ENCODE data around the gene AGAP1.

AGAP1 gene

DNA sequence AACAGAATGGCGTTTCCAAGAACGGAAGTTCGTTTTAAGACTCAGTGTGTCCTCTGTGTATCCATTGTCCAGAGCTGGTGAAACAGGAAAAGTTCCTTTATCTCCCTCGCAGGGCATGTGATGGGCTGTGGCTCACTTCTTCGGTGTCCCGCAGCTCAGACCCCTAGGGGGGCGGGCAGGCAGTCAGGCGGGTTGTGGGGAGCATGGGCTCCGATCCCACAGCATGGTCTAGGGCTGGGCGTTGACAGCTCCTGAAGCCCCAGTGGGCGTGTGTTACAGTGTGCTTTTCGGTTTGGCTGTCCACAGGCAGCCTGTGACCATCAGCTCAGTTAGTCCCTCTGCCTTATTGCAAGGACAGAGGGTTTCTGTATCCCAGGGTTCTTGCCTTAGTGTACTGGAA is 319.6 kb downstream of the AGAP1 start:
- DNase-seq (ENCODE audit: low read depth) = no peak
- TF ChIP-seq CTCF (IDR thresholded peaks at IDR 0.05; ENCODE audit: low read depth, low read length, missing control alignments) = no peak
- no peak overlapping the region for H3K4me3 ChIP-seq (ENCODE audit: low read depth, low read length)

- H3K4me3 ChIP-seq (ENCODE audit: low read depth, low read length) = no peak overlapping the region
- no peak for DNase-seq (ENCODE audit: low read depth)
- TF ChIP-seq CTCF (IDR thresholded peaks at IDR 0.05; ENCODE audit: low read depth, low read length, missing control alignments) = no peak
Observed at GRCh38 chr2:235820571-235820970, 326.7 kb downstream of the AGAP1 start.

GRCh38 chr2:235824331-235824730 is 330.5 kb downstream of the AGAP1 start:
- no peak for TF ChIP-seq CTCF (IDR thresholded peaks at IDR 0.05; ENCODE audit: low read depth, low read length, missing control alignments)
- DNase-seq (ENCODE audit: low read depth) = no peak
- no peak overlapping the region for H3K4me3 ChIP-seq (ENCODE audit: low read depth, low read length)

DNA sequence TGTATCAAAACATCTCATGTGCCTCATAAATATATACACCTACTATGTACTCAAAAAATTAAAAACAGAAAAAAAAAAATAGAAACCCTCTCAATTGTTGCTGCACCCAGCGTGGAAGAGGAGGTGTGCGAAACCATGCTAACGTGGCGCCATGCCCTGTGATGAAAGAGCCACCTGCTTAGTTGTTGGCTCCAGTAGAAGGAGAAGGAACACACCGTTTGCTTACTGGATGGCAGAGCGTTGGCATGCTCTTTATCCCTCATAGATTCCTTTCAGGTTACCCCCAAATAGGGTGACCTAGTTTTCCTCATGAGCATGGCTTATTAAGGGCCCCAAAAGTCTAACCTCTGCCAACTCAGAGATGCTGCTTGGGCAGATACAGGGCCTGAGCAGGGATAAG is 332.1 kb downstream of the AGAP1 start:
- H3K4me3 ChIP-seq (ENCODE audit: low read depth, low read length) = no peak overlapping the region
- no peak for TF ChIP-seq CTCF (IDR thresholded peaks at IDR 0.05; ENCODE audit: low read depth, low read length, missing control alignments)
- no peak for DNase-seq (ENCODE audit: low read depth)

GRCh38 chr2:235826826-235827225 is 333.0 kb downstream of the AGAP1 start:
- no peak for TF ChIP-seq CTCF (IDR thresholded peaks at IDR 0.05; ENCODE audit: low read depth, low read length, missing control alignments)
- DNase-seq (ENCODE audit: low read depth) = no peak
- H3K4me3 ChIP-seq (ENCODE audit: low read depth, low read length) = no peak overlapping the region

- H3K4me3 ChIP-seq (ENCODE audit: low read depth, low read length) = no peak overlapping the region
- no peak for TF ChIP-seq CTCF (IDR thresholded peaks at IDR 0.05; ENCODE audit: low read depth, low read length, missing control alignments)
- DNase-seq (ENCODE audit: low read depth) = no peak
Observed at GRCh38 chr2:235827585-235827992, 333.7 kb downstream of the AGAP1 start.

GRCh38 chr2:235829726-235830125 is 335.9 kb downstream of the AGAP1 start:
- TF ChIP-seq CTCF (IDR thresholded peaks at IDR 0.05; ENCODE audit: low read depth, low read length, missing control alignments) = no peak
- no peak overlapping the region for H3K4me3 ChIP-seq (ENCODE audit: low read depth, low read length)
- DNase-seq (ENCODE audit: low read depth) = no peak

All from GM12864 (cell line).